RWPE2 (cell line): ENCODE data around the gene KCNK6.
"Not testable (repeated sequence)": the region's sequence is repeated elsewhere in the genome, so short reads cannot be mapped to it uniquely, and the experiment has no call there.

Experiments
- ATAC-seq: fragments of 200-7000 bp; cut with Tn5 transposase; 3 replicates; pipeline ENCODE4 v1.9.1; 2021; ENCODE audit warnings: low read depth
- DNase-seq: peaks from one replicate; pipeline ENCODE4 v3.0.0-alpha.2; 2020; ENCODE audit warnings: low spot score
- H3K27ac ChIP-seq: fragments of 450-650 bp; 2 replicates; pipeline ENCODE4 v1.5.1; 2017; ENCODE audit warnings: mild to moderate bottlenecking; ENCODE audit not compliant: poor library complexity, severe bottlenecking
- H3K27me3 ChIP-seq: fragments of 250-450 bp; sonication (Bioruptor Pico); 2 replicates; pipeline ENCODE4 v1.5.1; 2021; ENCODE audit warnings: mild to moderate bottlenecking, moderate library complexity; ENCODE audit not compliant: insufficient read depth, poor library complexity, severe bottlenecking
- H3K36me3 ChIP-seq: fragments of 250-450 bp; sonication (Bioruptor Pico); 2 replicates; pipeline ENCODE4 v1.5.1; 2020; ENCODE audit warnings: low read depth, mild to moderate bottlenecking, moderate library complexity
- H3K4me1 ChIP-seq: fragments of 250-450 bp; sonication (Bioruptor Pico); 2 replicates; pipeline ENCODE4 v1.5.1; 2021; ENCODE audit warnings: mild to moderate bottlenecking, moderate library complexity; ENCODE audit not compliant: insufficient read depth, poor library complexity, severe bottlenecking
- H3K4me3 ChIP-seq: fragments of 250-450 bp; sonication (Bioruptor Pico); 2 replicates; pipeline ENCODE4 v1.5.1; 2021; ENCODE audit warnings: mild to moderate bottlenecking, moderate library complexity; ENCODE audit not compliant: severe bottlenecking
- H3K9me3 ChIP-seq: fragments of 250-450 bp; sonication (Bioruptor Pico); 2 replicates; pipeline ENCODE4 v1.5.1; 2021; ENCODE audit warnings: mild to moderate bottlenecking, moderate library complexity; ENCODE audit not compliant: severe bottlenecking
- CTCF ChIP-seq: fragments of 450-650 bp; IDR thresholded peaks from one replicate; pipeline ENCODE4 v1.5.1; 2017; ENCODE audit warnings: mild to moderate bottlenecking, moderate library complexity; ENCODE audit not compliant: poor library complexity, severe bottlenecking

Gene KCNK6

GRCh38 chr19:38336638-38337359 is 17.2 kb downstream of the KCNK6 start:
- Histone ChIP-seq H3K27ac (peak overlapping the region; percentile 61), H3K36me3 (no peaks in the 10 kb centered on the region), H3K4me3 (peak overlapping the region; percentile 46), H3K9me3 (no peaks in the 10 kb centered on the region), H3K27me3 (no peaks in the 10 kb centered on the region), H3K4me1 (no peaks in the 10 kb centered on the region)
- peak; percentile 95 for DNase-seq
- ATAC-seq: peak; percentile 59
- no peak for TF ChIP-seq CTCF

- DNase-seq (no peak), ATAC-seq (no peak)
- peak overlapping the region; percentile 61 for H3K27ac ChIP-seq
- H3K27me3 ChIP-seq: no peaks in the 10 kb centered on the region
- H3K9me3 ChIP-seq: no peaks in the 10 kb centered on the region
- TF ChIP-seq CTCF: no peak
- peak overlapping the region; percentile 46 for H3K4me3 ChIP-seq
- no peaks in the 10 kb centered on the region for H3K4me1 ChIP-seq
- no peaks in the 10 kb centered on the region for H3K36me3 ChIP-seq
These were observed 17.7 kb downstream of the KCNK6 start for GRCh38 chr19:38337360-38337653.

DNA sequence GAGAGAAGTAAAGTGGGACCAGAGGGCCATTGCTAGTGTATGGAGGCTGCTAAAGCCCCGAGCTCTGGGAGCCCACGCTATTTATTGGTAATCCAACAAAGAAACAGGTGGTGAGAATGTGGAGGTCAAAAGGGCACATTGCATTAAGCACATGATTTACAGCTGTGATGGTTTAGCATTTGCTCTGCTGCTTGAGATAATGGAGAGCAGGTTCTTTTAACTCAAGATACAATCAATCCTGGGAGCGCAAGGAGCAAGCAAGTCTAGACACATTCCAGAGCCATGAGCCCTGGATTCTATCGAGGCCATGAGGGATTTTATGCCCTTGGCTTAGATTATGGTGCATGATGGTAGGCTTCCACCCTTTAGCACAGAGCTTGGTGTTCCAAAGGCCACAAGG is 19.4 kb downstream of the KCNK6 start:
- H3K27me3 ChIP-seq, H3K4me1 ChIP-seq, H3K27ac ChIP-seq, H3K4me3 ChIP-seq, ATAC-seq, H3K9me3 ChIP-seq, DNase-seq, H3K36me3 ChIP-seq: not testable (repeated sequence)

- Histone ChIP-seq H3K27me3 (no peaks in the 10 kb centered on the region), H3K36me3 (no peaks in the 10 kb centered on the region), H3K4me3 (no peak overlapping the region), H3K27ac (no peak overlapping the region), H3K4me1 (no peaks in the 10 kb centered on the region), H3K9me3 (no peaks in the 10 kb centered on the region)
- DNase-seq (no peak), ATAC-seq (no peak)
- TF ChIP-seq CTCF: no peak
These were observed 21.3 kb downstream of the KCNK6 start for GRCh38 chr19:38340927-38341326.

DNA sequence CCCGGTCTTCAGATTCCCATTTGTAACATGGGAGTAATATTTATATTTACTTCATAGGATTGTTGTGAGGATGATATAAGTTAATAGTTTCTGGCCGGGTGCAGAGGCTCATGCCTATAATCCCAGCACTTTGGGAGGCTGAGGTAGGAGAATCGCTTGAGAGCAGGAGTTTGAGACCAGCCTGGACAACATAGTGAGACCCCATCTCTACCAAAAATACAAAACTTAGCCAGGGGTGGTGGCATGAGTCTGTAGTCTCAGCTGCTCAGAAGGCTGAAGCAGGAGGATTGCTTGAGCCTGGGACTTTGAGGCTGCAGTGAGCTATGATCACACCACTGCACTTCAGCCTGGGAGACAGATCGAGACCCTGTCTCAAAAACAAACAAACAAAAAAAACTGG is 27.2 kb downstream of the KCNK6 start:
- H3K27ac ChIP-seq: no peak overlapping the region
- H3K27me3 ChIP-seq: no peaks in the 10 kb centered on the region
- DNase-seq: no peak
- H3K36me3 ChIP-seq: no peaks in the 10 kb centered on the region
- H3K4me3 ChIP-seq: no peak overlapping the region
- no peak for ATAC-seq
- no peaks in the 10 kb centered on the region for H3K9me3 ChIP-seq
- no peaks in the 10 kb centered on the region for H3K4me1 ChIP-seq
- TF ChIP-seq CTCF: no peak
